ENCODE results near the gene OR2AP1. TPM values are rescaled to one million over a fixed set of nuclear protein-coding genes. Genes with fewer than 3 reads are reported as not detected.
"Not testable (repeated sequence)": the region's sequence is repeated elsewhere in the genome, so short reads cannot be mapped to it uniquely, and the experiment has no call there.

Gene OR2AP1
- not detected for total RNA-seq
- polyA plus RNA-seq = not detected
- long read RNA-seq, donor 1 = 0 reads
- long read RNA-seq, donor 2 = 0 reads
- long read RNA-seq, donor 3 = 0 reads
- long read RNA-seq, donor 4 = 0 reads
- long read RNA-seq, donor 5 = 0 reads

GRCh38 chr12:55572168-55572567 lies at the start of gene OR2AP1:
Gene OR2AP1 (plus strand): TSS chr12:55572468. CDS start chr12:55574415, 1,947 bp downstream.
- Histone ChIP-seq H3K4me1 (ENCODE audit: control insufficient read depth in 5 of 5, insufficient read depth in 5 of 5, low read length in 5 of 5) (no peaks in the 10 kb centered on the region), H3K27ac (ENCODE audit: low read depth in 1 of 2, low read length in 1 of 2) (no peak within 1 kb of the TSS), H3K9ac (ENCODE audit: insufficient read depth in 1 of 2, low read length in 2 of 2) (no peak within 1 kb of the TSS), H3K9me3 (ENCODE audit: control insufficient read depth in 4 of 4, insufficient read depth in 3 of 4, low read length in 3 of 4) (peaks cover 0 to 11% (median 9%) of the 10 kb centered on the region in 4 donors), H3K4me3 (no peak within 1 kb of the TSS), H3K27me3 (ENCODE audit: control insufficient read depth in 3 of 3, insufficient read depth in 3 of 3, low read length in 2 of 3) (no peaks in the 10 kb centered on the region), H3K36me3 (ENCODE audit: control insufficient read depth in 4 of 4, insufficient read depth in 4 of 4, low read length in 4 of 4) (no peaks in the 10 kb centered on the region)
- WGBS, 2 donors = 88% methylated on average over 1 of the region's 1 CpG
- DNase-seq (no peak), ATAC-seq (ENCODE audit: insufficient read depth, low FRiP score) (no peak)
- TF ChIP-seq, protein P1, sequence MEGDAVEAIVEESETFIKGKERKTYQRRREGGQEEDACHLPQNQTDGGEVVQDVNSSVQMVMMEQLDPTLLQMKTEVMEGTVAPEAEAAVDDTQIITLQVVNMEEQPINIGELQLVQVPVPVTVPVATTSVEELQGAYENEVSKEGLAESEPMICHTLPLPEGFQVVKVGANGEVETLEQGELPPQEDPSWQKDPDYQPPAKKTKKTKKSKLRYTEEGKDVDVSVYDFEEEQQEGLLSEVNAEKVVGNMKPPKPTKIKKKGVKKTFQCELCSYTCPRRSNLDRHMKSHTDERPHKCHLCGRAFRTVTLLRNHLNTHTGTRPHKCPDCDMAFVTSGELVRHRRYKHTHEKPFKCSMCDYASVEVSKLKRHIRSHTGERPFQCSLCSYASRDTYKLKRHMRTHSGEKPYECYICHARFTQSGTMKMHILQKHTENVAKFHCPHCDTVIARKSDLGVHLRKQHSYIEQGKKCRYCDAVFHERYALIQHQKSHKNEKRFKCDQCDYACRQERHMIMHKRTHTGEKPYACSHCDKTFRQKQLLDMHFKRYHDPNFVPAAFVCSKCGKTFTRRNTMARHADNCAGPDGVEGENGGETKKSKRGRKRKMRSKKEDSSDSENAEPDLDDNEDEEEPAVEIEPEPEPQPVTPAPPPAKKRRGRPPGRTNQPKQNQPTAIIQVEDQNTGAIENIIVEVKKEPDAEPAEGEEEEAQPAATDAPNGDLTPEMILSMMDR (IDR thresholded peaks at IDR 0.05; ENCODE audit: control extremely low read depth, extremely low read depth) = no peak

DNA sequence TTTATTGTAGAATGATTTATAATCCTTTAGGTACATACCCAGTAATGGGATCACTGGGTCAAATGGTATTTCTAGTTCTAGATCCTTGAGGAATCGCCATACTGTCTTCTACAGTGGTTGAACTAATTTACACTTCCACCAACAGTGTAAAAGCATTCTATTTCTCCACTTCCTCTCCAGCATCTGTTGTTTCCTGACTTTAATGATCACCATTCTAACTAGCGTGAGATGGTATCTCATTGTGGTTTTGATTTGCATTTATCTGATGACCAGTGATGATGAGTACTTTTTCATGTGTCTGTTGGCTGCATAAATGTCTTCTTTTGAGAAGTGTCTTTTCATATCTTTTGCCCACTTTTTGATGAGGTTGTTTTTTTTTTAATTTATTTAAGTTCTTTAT lies 24.0 kb upstream of the OR2AP1 start:
- H3K9ac ChIP-seq (ENCODE audit: insufficient read depth in 1 of 2, low read length in 2 of 2); DNase-seq; H3K36me3 ChIP-seq (ENCODE audit: control insufficient read depth in 4 of 4, insufficient read depth in 4 of 4, low read length in 4 of 4); H3K27me3 ChIP-seq (ENCODE audit: control insufficient read depth in 3 of 3, insufficient read depth in 3 of 3, low read length in 2 of 3); ATAC-seq (ENCODE audit: insufficient read depth, low FRiP score); H3K4me1 ChIP-seq (ENCODE audit: control insufficient read depth in 5 of 5, insufficient read depth in 5 of 5, low read length in 5 of 5); H3K9me3 ChIP-seq (ENCODE audit: control insufficient read depth in 4 of 4, insufficient read depth in 3 of 4, low read length in 3 of 4); H3K4me3 ChIP-seq; H3K27ac ChIP-seq (ENCODE audit: low read depth in 1 of 2, low read length in 1 of 2): not testable (repeated sequence)
- WGBS, 2 donors = 59 to 60% methylated on average over 2 of the region's 2 CpGs

- TF ChIP-seq, protein P1 (IDR thresholded peaks at IDR 0.05; ENCODE audit: control extremely low read depth, extremely low read depth) = no peak
- Histone ChIP-seq H3K36me3 (ENCODE audit: control insufficient read depth in 4 of 4, insufficient read depth in 4 of 4, low read length in 4 of 4) (no peaks in the 10 kb centered on the region), H3K4me3 (no peak overlapping the region), H3K9me3 (ENCODE audit: control insufficient read depth in 4 of 4, insufficient read depth in 3 of 4, low read length in 3 of 4) (peaks cover 0 to 6% (median 0%) of the 10 kb centered on the region in 4 donors), H3K9ac (ENCODE audit: insufficient read depth in 1 of 2, low read length in 2 of 2) (no peak overlapping the region), H3K27ac (ENCODE audit: low read depth in 1 of 2, low read length in 1 of 2) (no peak overlapping the region), H3K4me1 (ENCODE audit: control insufficient read depth in 5 of 5, insufficient read depth in 5 of 5, low read length in 5 of 5) (no peaks in the 10 kb centered on the region), H3K27me3 (ENCODE audit: control insufficient read depth in 3 of 3, insufficient read depth in 3 of 3, low read length in 2 of 3) (no peaks in the 10 kb centered on the region)
- ATAC-seq (ENCODE audit: insufficient read depth, low FRiP score) (no peak), DNase-seq (no peak)
Observed at GRCh38 chr12:55548756-55549155, 23.5 kb upstream of the OR2AP1 start.

DNA sequence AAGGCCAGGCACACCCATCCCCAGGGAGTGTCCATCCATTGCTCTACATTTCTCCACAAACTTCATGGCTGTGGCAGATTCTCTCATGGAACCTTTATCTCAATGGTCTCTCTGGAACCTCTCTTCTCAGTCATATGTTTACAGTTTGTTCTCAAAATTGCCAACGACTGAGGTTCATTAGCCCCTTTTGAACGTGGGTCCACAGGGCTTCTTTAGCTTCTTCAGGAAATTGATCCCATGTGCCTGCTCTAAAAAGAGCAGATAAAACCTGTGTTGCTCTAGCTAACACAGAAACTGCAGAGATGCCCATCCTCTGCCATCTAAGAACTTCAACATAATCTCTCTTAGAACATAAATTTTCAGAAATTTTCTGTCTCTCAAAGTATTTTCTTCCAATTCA lies 23.0 kb upstream of the OR2AP1 start, which contains the start of gene OR6C4:
TSS of gene OR6C4 (plus strand) at position 301 of the 400 bp plus-strand sequence. CDS start 1,625 bp downstream, outside the sequence.
- Histone ChIP-seq H3K4me1 (ENCODE audit: control insufficient read depth in 5 of 5, insufficient read depth in 5 of 5, low read length in 5 of 5) (no peaks in the 10 kb centered on the region), H3K27ac (ENCODE audit: low read depth in 1 of 2, low read length in 1 of 2) (no peak within 1 kb of the TSS), H3K36me3 (ENCODE audit: control insufficient read depth in 4 of 4, insufficient read depth in 4 of 4, low read length in 4 of 4) (no peaks in the 10 kb centered on the region), H3K27me3 (ENCODE audit: control insufficient read depth in 3 of 3, insufficient read depth in 3 of 3, low read length in 2 of 3) (no peaks in the 10 kb centered on the region), H3K9me3 (ENCODE audit: control insufficient read depth in 4 of 4, insufficient read depth in 3 of 4, low read length in 3 of 4) (peaks cover 0 to 6% (median 0%) of the 10 kb centered on the region in 4 donors), H3K4me3 (no peak within 1 kb of the TSS), H3K9ac (ENCODE audit: insufficient read depth in 1 of 2, low read length in 2 of 2) (no peak within 1 kb of the TSS)
- TF ChIP-seq, protein P1 (IDR thresholded peaks at IDR 0.05; ENCODE audit: control extremely low read depth, extremely low read depth) = no peak
- no peak for DNase-seq
- ATAC-seq (ENCODE audit: insufficient read depth, low FRiP score) = no peak
- WGBS, 2 donors = 39 to 41% methylated on average over 2 of the region's 2 CpGs

Data from lung (tissue), 16 donors.